ENCODE data around the gene MACROH2A1. TPM values are rescaled to one million over a fixed set of nuclear protein-coding genes. Genes with fewer than 3 reads are reported as not detected.

The MACROH2A1 gene
- total and polyA plus RNA-seq, 9 of the 15 experiments (the other 6 are each of a cell fraction or from before 2014, with no cell fraction given), result 44.9 to 289 (median 193) TPM

DNA sequence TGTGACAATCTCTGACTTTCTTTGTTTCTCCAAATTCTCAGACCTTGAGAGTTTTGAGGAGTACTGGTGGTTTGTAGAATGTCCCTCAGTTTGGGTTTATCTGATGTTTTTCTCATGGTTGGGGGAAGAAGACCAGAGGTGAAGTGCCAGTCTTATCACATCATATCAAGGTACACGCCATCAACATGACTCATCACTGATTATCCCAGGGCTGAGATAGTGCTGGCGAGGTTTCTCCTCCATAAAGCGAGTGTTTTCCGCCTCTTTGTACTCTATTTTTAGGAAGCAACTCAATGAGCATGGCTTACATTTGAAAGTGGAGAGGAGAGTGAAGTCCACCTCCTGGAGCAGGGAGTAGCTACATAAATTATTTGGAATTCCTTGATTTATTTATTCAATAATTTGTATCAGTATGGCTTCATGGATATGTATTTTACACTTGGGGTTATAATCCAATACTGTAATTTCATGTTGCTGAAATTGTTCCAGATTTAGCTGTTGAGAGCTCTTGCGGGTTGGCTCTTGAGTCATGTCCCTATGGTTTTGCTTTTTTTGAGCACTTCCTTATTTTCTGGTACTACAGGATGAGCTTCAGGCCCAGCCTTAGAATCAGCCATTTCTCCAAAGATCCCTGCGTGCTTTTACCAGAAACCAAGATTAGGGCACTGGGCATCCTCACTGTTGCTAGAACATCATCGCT, 24.3 kb upstream of the MACROH2A1 start (continued):
- TF ChIP-seq MTF1 (CRISPR knock-in tag; IDR thresholded peaks at IDR 0.05; ENCODE audit: borderline replicate concordance) (no peak), GABPB2 (CRISPR knock-in tag; conservative IDR thresholded peaks at IDR 0.05) (no peak), ZNF274 (IDR thresholded peaks at IDR 0.05; ENCODE audit: borderline replicate concordance, low read depth, low read length) (no peak), POLR3A (IDR thresholded peaks at IDR 0.05; ENCODE audit: borderline replicate concordance, extremely low read depth, insufficient read depth, insufficient read length) (no peak), PRMT5 (CRISPR knock-in tag; IDR thresholded peaks at IDR 0.05) (no peak), YY1 (IDR thresholded peaks at IDR 0.05; ENCODE audit: borderline replicate concordance in 1 of 3, control insufficient read depth in 1 of 3, extremely low read depth in 1 of 3, insufficient read depth in 3 of 3, insufficient read length in 1 of 3, insufficient replicate concordance in 2 of 3, low read depth in 1 of 3, low read length in 2 of 3) (no peak), MYC (IDR thresholded peaks at IDR 0.05; ENCODE audit: low read depth, low read length) (no peak), MYC (CRISPR knock-in tag; IDR thresholded peaks at IDR 0.05; ENCODE audit: borderline replicate concordance, low read depth) (no peak), E2F3 (CRISPR knock-in tag; IDR thresholded peaks at IDR 0.05) (no peak), CBX1 (IDR thresholded peaks at IDR 0.05; ENCODE audit: low read depth) (no peak), JUND (IDR thresholded peaks at IDR 0.05; ENCODE audit: borderline replicate concordance, low read depth, low read length) (peak; percentile 92), JUND (tag; IDR thresholded peaks at IDR 0.05; ENCODE audit: borderline replicate concordance, low read depth, low read length) (peak; percentile 93; the same call in 2 of the 3 replicates), RFX7 (CRISPR knock-in tag; IDR thresholded peaks at IDR 0.05) (no peak)

All from K562 (cell line).